Astrocyte of the cerebellum (primary cell): Measurements from ENCODE around the gene ABCA1.

Source experiments
- DNase-seq: peaks from one replicate; pipeline ENCODE4 v3.0.0-alpha.2; 2011; ENCODE audit warnings: low read depth
- H3K4me3 ChIP-seq: 2 replicates; pipeline ENCODE4 v1.5.1; 2011; ENCODE audit warnings: mild to moderate bottlenecking, low read depth, low read length, moderate library complexity
- CTCF ChIP-seq: IDR thresholded peaks from 2 replicates; pipeline ENCODE4 v1.5.1; 2012; ENCODE audit warnings: low read length, low read depth, moderate library complexity, mild to moderate bottlenecking; ENCODE audit errors: missing control alignments
- in situ Hi-C: cut with HindIII; loops from 2 replicates; pipeline ENCODE4 v1.10.0; 2017; ENCODE audit warnings: low sequenced_read_pairs

Gene ABCA1

DNA sequence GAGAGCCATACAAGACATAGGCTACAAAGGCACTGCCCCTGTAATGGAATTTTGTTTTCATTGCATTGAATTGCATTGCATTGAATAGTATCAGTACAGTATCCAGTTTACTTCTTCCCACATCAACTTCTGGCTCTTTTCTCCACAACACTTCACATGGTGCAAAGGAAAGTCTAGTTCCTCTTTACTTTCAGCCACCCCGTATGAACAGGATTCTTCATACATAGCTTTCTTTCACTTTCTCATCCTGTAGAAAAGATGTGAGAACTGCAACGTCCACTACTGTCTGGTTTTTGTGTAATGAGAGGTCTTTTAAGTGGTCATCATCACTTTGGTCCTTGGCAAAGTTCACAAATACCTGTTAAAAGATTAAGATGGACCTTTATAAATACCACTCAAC is 143.9 kb downstream of the ABCA1 start:
- no peak for DNase-seq
- no peak overlapping the region for H3K4me3 ChIP-seq
- in situ Hi-C loops, result no loop called here

GRCh38 chr9:104783588-104783987 is 144.4 kb downstream of the ABCA1 start:
- H3K4me3 ChIP-seq, result no peak overlapping the region
- TF ChIP-seq CTCF, result no peak
- in situ Hi-C loops, result no loop called here
- DNase-seq, result no peak

More for the DNA sequence above, 143.9 kb downstream of the ABCA1 start:
- no peak for TF ChIP-seq CTCF

- TF ChIP-seq CTCF, result peak; percentile 40
- DNase-seq, result peak; percentile 31
- H3K4me3 ChIP-seq, result no peak overlapping the region
- in situ Hi-C loops, result no loop called here
These were observed 147.1 kb downstream of the ABCA1 start for GRCh38 chr9:104780796-104781395.

- TF ChIP-seq CTCF, result no peak
- in situ Hi-C loops, result no loop called here
- DNase-seq, result no peak
- H3K4me3 ChIP-seq, result no peak overlapping the region
These were observed 147.9 kb downstream of the ABCA1 start for GRCh38 chr9:104779946-104780535.

DNA sequence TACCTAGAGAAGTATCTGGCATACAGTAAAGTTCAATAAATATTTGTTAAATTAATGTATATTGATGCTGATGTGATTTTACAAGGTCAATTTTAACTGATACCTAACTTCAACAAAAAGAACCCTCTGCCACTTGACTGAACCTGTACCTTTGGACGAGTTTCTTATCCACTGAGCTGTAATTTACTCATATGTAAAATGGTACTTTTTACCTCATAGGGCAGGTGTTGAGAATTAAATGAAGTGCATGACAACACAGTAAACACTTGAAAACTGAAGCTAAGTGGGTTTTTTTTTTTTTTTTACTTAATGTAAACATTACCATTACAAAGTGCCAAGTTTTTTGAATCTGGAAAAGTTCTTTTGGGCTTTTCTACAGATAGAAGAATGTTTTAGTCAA is 148.6 kb downstream of the ABCA1 start:
- in situ Hi-C loops, result no loop called here
- TF ChIP-seq CTCF, result no peak

DNA sequence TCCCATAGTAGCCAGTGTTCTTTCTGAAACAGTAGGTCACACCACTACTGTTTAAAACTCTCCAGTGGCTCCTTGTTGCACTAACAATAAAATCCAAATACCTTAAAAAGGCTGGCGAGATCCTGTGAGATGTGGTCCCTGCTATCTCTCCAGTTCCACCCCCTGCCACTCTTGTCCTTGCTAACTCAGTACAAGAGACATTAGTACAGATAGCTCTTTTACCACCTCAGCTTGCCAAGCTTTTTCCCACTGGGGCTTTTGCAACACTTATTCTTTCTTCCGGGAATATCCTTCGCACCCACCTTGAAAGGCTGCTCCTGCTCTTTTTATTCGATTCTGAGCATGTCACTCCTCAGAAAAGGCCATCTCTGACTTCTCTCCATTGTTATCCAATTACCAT is 149.2 kb downstream of the ABCA1 start:
- no peak for TF ChIP-seq CTCF
- H3K4me3 ChIP-seq, result no peak overlapping the region
- DNase-seq, result no peak
- in situ Hi-C loops, result no loop called here

More for the DNA sequence above, 148.6 kb downstream of the ABCA1 start:
- no peak for DNase-seq
- H3K4me3 ChIP-seq, result no peak overlapping the region
